ENCODE data around the gene PBX4. TPM values are rescaled to one million over a fixed set of nuclear protein-coding genes. Genes with fewer than 3 reads are reported as not detected.
A peak's percentile ranks its signal among the peaks of the same experiment; 100 is the strongest.
"Not testable (repeated sequence)": the region's sequence is repeated elsewhere in the genome, so short reads cannot be mapped to it uniquely, and the experiment has no call there.

PBX4 gene, protein sequence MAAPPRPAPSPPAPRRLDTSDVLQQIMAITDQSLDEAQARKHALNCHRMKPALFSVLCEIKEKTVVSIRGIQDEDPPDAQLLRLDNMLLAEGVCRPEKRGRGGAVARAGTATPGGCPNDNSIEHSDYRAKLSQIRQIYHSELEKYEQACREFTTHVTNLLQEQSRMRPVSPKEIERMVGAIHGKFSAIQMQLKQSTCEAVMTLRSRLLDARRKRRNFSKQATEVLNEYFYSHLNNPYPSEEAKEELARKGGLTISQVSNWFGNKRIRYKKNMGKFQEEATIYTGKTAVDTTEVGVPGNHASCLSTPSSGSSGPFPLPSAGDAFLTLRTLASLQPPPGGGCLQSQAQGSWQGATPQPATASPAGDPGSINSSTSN
- 1 to 10 TPM; 4.3 to 7.2 TPM for total RNA-seq
- polyA plus RNA-seq (ENCODE audit: insufficient read length in 2 of 2): 10 to 100 TPM in 1 of 2 donors, 1 to 10 TPM in 1; 9.7 to 13.6 TPM
- long read RNA-seq, donor 1, partial matches to known transcripts: 0 of 6 reads
- long read RNA-seq, donor 1, other reads (novel, unspliced or antisense): 0 of 6 reads
- long read RNA-seq, donor 2: 0 reads
- long read RNA-seq, donor 3, partial matches to known transcripts: 0 of 1 reads
- long read RNA-seq, donor 3, other reads (novel, unspliced or antisense): 0 of 1 reads
- long read RNA-seq, donor 4, partial matches to known transcripts: 0 of 3 reads
- long read RNA-seq, donor 4, other reads (novel, unspliced or antisense): 0 of 3 reads

- H3K27me3 ChIP-seq (ENCODE audit: control insufficient read depth, insufficient read depth, low read length): no peaks in the 10 kb centered on the region
- peak within 1 kb of the TSS; percentile 66 for H3K4me3 ChIP-seq (ENCODE audit: low read depth, low read length)
- no peak within 1 kb of the TSS for H3K27ac ChIP-seq (ENCODE audit: low read depth, low read length)
- peaks cover 18% of the 10 kb centered on the region for H3K4me1 ChIP-seq (ENCODE audit: control insufficient read depth, insufficient read depth, low read length)
- DNase-seq (ENCODE audit: low read depth in 4 of 6, low spot score in 6 of 6): peak; percentile 89 to 99 (median 94)
- no peaks in the 10 kb centered on the region for H3K9me3 ChIP-seq (ENCODE audit: control insufficient read depth, insufficient read depth, low read length)
- H3K36me3 ChIP-seq (ENCODE audit: control insufficient read depth, insufficient read depth, low read length): peaks cover 7% of the 10 kb centered on the region
- under 1% methylated on average over 80 of the region's 80 CpGs for WGBS (ENCODE audit: insufficient coverage)
Observed at GRCh38 chr19:19618219-19619051, at the start of gene PBX4. Gene PBX4 (minus strand): TSS chr19:19618687. CDS start chr19:19618629, 58 bp downstream.

- not testable (repeated sequence) for H3K36me3 ChIP-seq (ENCODE audit: control insufficient read depth, insufficient read depth, low read length); H3K27ac ChIP-seq (ENCODE audit: low read depth, low read length); H3K4me3 ChIP-seq (ENCODE audit: low read depth, low read length); DNase-seq (ENCODE audit: low read depth in 4 of 6, low spot score in 6 of 6); H3K9me3 ChIP-seq (ENCODE audit: control insufficient read depth, insufficient read depth, low read length); H3K27me3 ChIP-seq (ENCODE audit: control insufficient read depth, insufficient read depth, low read length)
- H3K4me1 ChIP-seq (ENCODE audit: control insufficient read depth, insufficient read depth, low read length): peaks cover 39% of the 10 kb centered on the region
- WGBS (ENCODE audit: insufficient coverage): 96% methylated on average over 17 of the region's 22 CpGs
Observed at GRCh38 chr19:19665420-19665948, 47.0 kb upstream of the PBX4 start.

DNA sequence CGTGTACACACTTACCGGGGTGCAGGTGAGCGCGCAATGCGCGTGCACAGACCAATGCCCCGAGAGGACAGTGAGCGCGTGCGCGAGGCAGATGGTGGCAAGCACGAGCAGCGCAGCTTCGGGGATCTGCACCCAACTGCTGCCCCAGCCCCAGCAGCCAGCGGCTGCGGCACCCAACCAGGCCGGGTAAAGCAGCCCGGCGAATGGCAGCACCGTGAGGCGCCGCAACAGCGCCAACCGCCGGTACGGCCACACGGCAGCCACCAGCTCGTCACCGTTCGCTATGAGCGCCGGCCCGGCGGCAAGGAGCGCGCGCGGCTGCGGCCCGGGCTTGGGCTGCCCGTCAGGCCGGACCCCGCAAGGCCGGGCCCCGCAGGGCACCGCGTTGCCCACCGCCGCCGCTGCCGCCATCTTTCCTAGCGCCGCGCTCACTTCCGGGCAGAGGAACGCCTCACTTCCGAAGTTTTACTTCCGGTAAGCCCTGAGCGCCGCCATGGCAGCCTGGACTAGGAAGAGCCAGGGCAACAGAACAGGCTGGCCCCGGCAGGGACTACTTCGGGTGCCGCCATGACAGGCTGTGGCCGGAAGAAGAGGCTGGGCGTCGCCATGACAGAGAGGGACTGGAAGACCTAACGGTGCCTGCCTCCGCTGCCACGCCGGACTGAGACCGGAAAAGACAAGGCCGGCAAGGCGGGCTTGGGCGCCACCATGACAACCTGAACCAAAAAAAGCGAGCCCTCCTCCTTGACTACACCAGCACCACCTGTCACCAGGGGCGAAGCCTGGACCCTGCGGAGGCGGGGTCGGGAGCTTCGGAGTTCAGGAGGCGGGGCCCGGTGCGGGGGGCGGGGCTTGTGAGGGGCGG is 45.0 kb upstream of the PBX4 start, which contains the start of gene ATP13A1:
Gene ATP13A1 (minus strand): TSS at position 421 of the 865 bp plus-strand sequence. CDS start 10 bp downstream, at position 411.
- no peaks in the 10 kb centered on the region for H3K9me3 ChIP-seq (ENCODE audit: control insufficient read depth, insufficient read depth, low read length)
- peaks cover 25% of the 10 kb centered on the region for H3K36me3 ChIP-seq (ENCODE audit: control insufficient read depth, insufficient read depth, low read length)
- peaks cover 28% of the 10 kb centered on the region for H3K4me1 ChIP-seq (ENCODE audit: control insufficient read depth, insufficient read depth, low read length)
- peak within 1 kb of the TSS; percentile 90 for H3K27ac ChIP-seq (ENCODE audit: low read depth, low read length)
- peak within 1 kb of the TSS; percentile 85 for H3K4me3 ChIP-seq (ENCODE audit: low read depth, low read length)
- WGBS (ENCODE audit: insufficient coverage): under 1% methylated on average over 75 of the region's 85 CpGs
- peak; percentile 93 to 100 (median 96) for DNase-seq (ENCODE audit: low read depth in 4 of 6, low spot score in 6 of 6)
- no peaks in the 10 kb centered on the region for H3K27me3 ChIP-seq (ENCODE audit: control insufficient read depth, insufficient read depth, low read length)

DNA sequence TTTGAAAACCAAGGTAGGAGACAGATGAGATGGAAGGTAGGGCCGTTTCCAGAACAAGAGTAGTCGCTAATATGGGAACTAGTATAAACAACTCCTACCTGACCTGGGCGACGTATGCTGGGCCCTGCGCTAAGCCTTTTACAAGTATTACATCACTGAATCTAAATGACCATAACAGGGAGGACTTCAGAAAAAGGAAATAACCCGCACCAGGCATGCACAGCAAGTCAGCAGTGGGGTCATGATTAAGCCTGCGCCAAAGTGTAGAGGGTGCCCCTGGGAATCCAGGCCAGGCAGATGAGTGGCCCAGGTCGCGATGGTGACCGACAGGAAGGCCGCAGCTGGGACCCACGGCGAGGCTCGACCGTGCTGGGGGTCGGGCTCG is 44.4 kb upstream of the PBX4 start:
- H3K4me3 ChIP-seq (ENCODE audit: low read depth, low read length): peak overlapping the region; percentile 85
- no peaks in the 10 kb centered on the region for H3K9me3 ChIP-seq (ENCODE audit: control insufficient read depth, insufficient read depth, low read length)
- WGBS (ENCODE audit: insufficient coverage): 0% methylated on average over 12 of the region's 17 CpGs
- H3K27me3 ChIP-seq (ENCODE audit: control insufficient read depth, insufficient read depth, low read length): no peaks in the 10 kb centered on the region
- DNase-seq (ENCODE audit: low read depth in 4 of 6, low spot score in 6 of 6): no peak
- peaks cover 31% of the 10 kb centered on the region for H3K36me3 ChIP-seq (ENCODE audit: control insufficient read depth, insufficient read depth, low read length)
- H3K27ac ChIP-seq (ENCODE audit: low read depth, low read length): no peak overlapping the region
- H3K4me1 ChIP-seq (ENCODE audit: control insufficient read depth, insufficient read depth, low read length): peaks cover 22% of the 10 kb centered on the region

GRCh38 chr19:19662344-19662743 is 43.9 kb upstream of the PBX4 start:
- Histone ChIP-seq H3K4me1 (ENCODE audit: control insufficient read depth, insufficient read depth, low read length) (peaks cover 22% of the 10 kb centered on the region), H3K27me3 (ENCODE audit: control insufficient read depth, insufficient read depth, low read length) (no peaks in the 10 kb centered on the region), H3K36me3 (ENCODE audit: control insufficient read depth, insufficient read depth, low read length) (peaks cover 36% of the 10 kb centered on the region), H3K27ac (ENCODE audit: low read depth, low read length) (no peak overlapping the region), H3K4me3 (ENCODE audit: low read depth, low read length) (no peak overlapping the region), H3K9me3 (ENCODE audit: control insufficient read depth, insufficient read depth, low read length) (no peaks in the 10 kb centered on the region)
- 83% methylated on average over 8 of the region's 8 CpGs for WGBS (ENCODE audit: insufficient coverage)
- DNase-seq (ENCODE audit: low read depth in 4 of 6, low spot score in 6 of 6): no peak

- Histone ChIP-seq H3K36me3 (ENCODE audit: control insufficient read depth, insufficient read depth, low read length) (peaks cover 41% of the 10 kb centered on the region), H3K4me1 (ENCODE audit: control insufficient read depth, insufficient read depth, low read length) (peaks cover 22% of the 10 kb centered on the region), H3K27me3 (ENCODE audit: control insufficient read depth, insufficient read depth, low read length) (no peaks in the 10 kb centered on the region), H3K9me3 (ENCODE audit: control insufficient read depth, insufficient read depth, low read length) (no peaks in the 10 kb centered on the region), H3K27ac (ENCODE audit: low read depth, low read length) (no peak overlapping the region), H3K4me3 (ENCODE audit: low read depth, low read length) (no peak overlapping the region)
- no peak for DNase-seq (ENCODE audit: low read depth in 4 of 6, low spot score in 6 of 6)
- WGBS (ENCODE audit: insufficient coverage): 76% methylated on average over 6 of the region's 18 CpGs
Observed at GRCh38 chr19:19661675-19662251, 43.3 kb upstream of the PBX4 start.

- Histone ChIP-seq H3K4me1 (ENCODE audit: control insufficient read depth, insufficient read depth, low read length) (peaks cover 22% of the 10 kb centered on the region), H3K27me3 (ENCODE audit: control insufficient read depth, insufficient read depth, low read length) (no peaks in the 10 kb centered on the region), H3K9me3 (ENCODE audit: control insufficient read depth, insufficient read depth, low read length) (no peaks in the 10 kb centered on the region), H3K4me3 (ENCODE audit: low read depth, low read length) (no peak overlapping the region), H3K36me3 (ENCODE audit: control insufficient read depth, insufficient read depth, low read length) (peaks cover 47% of the 10 kb centered on the region), H3K27ac (ENCODE audit: low read depth, low read length) (no peak overlapping the region)
- no peak for DNase-seq (ENCODE audit: low read depth in 4 of 6, low spot score in 6 of 6)
- 88% methylated on average over 10 of the region's 10 CpGs for WGBS (ENCODE audit: insufficient coverage)
Observed at GRCh38 chr19:19661141-19661674, 42.7 kb upstream of the PBX4 start.

GRCh38 chr19:19659646-19660245 is 41.3 kb upstream of the PBX4 start:
- Histone ChIP-seq H3K4me1 (ENCODE audit: control insufficient read depth, insufficient read depth, low read length) (peaks cover 22% of the 10 kb centered on the region), H3K4me3 (ENCODE audit: low read depth, low read length) (no peak overlapping the region), H3K9me3 (ENCODE audit: control insufficient read depth, insufficient read depth, low read length) (no peaks in the 10 kb centered on the region), H3K27ac (ENCODE audit: low read depth, low read length) (no peak overlapping the region), H3K27me3 (ENCODE audit: control insufficient read depth, insufficient read depth, low read length) (no peaks in the 10 kb centered on the region), H3K36me3 (ENCODE audit: control insufficient read depth, insufficient read depth, low read length) (peaks cover 62% of the 10 kb centered on the region)
- DNase-seq (ENCODE audit: low read depth in 4 of 6, low spot score in 6 of 6): no peak
- WGBS (ENCODE audit: insufficient coverage): 82% methylated on average over 16 of the region's 17 CpGs
